Measurements from ENCODE around the gene RGP1.

RGP1 gene

GRCh38 chr9:35732800-35733541 lies 16.1 kb upstream of the RGP1 start:
- peak; percentile 58 to 68 for DNase-seq (ENCODE audit: low read depth in 2 of 2)
- no peak for TF ChIP-seq CTCF (IDR thresholded peaks at IDR 0.05; ENCODE audit: low read depth, low read length)
- H3K4me3 ChIP-seq (replicated peaks in 1 of 2; ENCODE audit: low read depth in 2 of 2, low read length in 2 of 2), result peak overlapping the region; percentile 86 to 87

- DNase-seq (ENCODE audit: low read depth in 2 of 2), result peak in 1 of 2 donors; percentile 52
- no peak overlapping the region for H3K4me3 ChIP-seq (replicated peaks in 1 of 2; ENCODE audit: low read depth in 2 of 2, low read length in 2 of 2)
- no peak for TF ChIP-seq CTCF (IDR thresholded peaks at IDR 0.05; ENCODE audit: low read depth, low read length)
These were observed 15.0 kb upstream of the RGP1 start for GRCh38 chr9:35734096-35734495.

DNA sequence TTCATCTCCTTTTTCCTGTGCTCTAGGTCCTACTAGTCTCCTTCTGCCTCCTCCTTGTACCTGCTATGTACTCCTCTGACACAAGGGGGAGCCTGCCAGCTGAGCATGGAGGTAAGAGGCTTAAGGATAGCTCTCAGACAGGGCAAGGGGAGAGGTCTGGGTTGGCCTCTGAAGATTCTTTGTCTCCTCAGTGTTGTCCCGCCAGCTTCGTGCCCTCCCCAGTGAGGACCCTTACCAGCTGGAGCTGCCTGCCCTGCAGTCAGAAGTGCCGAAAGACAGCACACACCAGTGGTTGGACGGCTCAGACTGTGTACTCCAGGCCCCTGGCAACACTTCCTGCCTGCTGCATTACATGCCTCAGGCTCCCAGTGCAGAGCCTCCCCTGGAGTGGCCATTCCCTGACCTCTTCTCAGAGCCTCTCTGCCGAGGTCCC lies 12.9 kb upstream of the RGP1 start:
- DNase-seq (ENCODE audit: low read depth in 2 of 2), result peak; percentile 88 to 91
- peak; percentile 94 for TF ChIP-seq CTCF (IDR thresholded peaks at IDR 0.05; ENCODE audit: low read depth, low read length)

DNA sequence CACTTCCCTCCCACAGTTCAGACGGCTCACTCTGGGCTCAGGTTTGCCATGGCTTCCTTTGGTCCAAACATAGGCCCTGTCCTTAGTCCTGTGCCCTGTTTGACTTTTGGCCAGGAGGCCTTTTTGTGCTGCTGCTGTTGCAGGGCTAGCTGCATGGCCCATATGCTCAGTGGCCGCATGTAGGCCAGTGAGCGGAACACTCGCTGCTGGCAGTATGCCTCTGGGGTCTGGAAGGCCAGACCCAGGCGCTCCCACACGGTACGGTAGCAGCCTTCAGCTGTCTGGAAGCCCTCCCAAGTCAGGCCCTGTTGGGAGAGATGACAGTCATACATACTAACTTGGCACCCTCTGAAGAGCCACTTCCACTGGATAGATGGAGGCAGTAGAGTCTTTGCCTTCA lies 11.9 kb upstream of the RGP1 start:
- no peak for TF ChIP-seq CTCF (IDR thresholded peaks at IDR 0.05; ENCODE audit: low read depth, low read length)
- H3K4me3 ChIP-seq (replicated peaks in 1 of 2; ENCODE audit: low read depth in 2 of 2, low read length in 2 of 2), result no peak overlapping the region
- DNase-seq (ENCODE audit: low read depth in 2 of 2), result no peak

More for the DNA sequence above, 12.9 kb upstream of the RGP1 start:
- H3K4me3 ChIP-seq (replicated peaks in 1 of 2; ENCODE audit: low read depth in 2 of 2, low read length in 2 of 2), result no peak overlapping the region

DNA sequence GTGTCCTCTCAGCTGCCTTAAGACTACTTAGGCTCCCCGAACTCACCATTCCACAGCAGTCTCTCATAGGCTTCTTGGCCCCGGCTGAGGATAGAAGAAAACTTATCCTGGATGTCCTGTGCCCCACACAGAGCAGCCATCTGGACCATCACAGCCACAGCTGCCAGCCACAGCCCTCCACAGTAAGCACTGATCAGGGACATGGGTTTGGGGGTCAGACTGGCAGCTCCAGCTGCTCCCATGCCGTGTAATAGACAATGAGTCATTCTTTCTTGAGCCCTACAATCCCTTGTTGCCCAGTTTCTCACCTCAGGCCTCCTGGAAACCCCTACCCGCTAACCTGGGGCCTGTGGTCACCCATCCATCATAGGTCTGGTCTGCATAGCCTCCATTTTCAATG lies 10.9 kb upstream of the RGP1 start:
- TF ChIP-seq CTCF (IDR thresholded peaks at IDR 0.05; ENCODE audit: low read depth, low read length), result no peak
- H3K4me3 ChIP-seq (replicated peaks in 1 of 2; ENCODE audit: low read depth in 2 of 2, low read length in 2 of 2), result no peak overlapping the region
- DNase-seq (ENCODE audit: low read depth in 2 of 2), result no peak

DNA sequence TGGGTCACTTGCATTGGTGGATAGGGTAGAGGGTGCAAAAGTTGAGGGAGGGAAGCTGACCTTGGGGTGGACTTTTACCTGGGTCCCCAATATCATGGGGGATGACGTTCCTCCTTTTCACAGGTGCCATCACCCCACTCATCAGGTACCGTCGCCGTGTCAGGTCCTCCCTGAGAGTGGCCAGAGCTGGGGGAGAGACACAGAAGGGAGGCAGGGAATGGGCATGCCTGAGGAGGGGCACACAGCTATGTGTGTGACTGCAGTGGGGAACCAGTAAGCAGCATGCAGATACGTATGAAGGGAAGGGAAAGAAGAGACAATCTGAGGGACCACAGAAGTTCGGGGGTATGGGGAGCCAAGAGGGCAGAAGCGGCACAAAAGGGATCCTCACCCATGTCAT lies 10.2 kb upstream of the RGP1 start:
- TF ChIP-seq CTCF (IDR thresholded peaks at IDR 0.05; ENCODE audit: low read depth, low read length), result no peak
- no peak overlapping the region for H3K4me3 ChIP-seq (replicated peaks in 1 of 2; ENCODE audit: low read depth in 2 of 2, low read length in 2 of 2)
- DNase-seq (ENCODE audit: low read depth in 2 of 2), result no peak

- no peak for DNase-seq (ENCODE audit: low read depth in 2 of 2)
- no peak overlapping the region for H3K4me3 ChIP-seq (replicated peaks in 1 of 2; ENCODE audit: low read depth in 2 of 2, low read length in 2 of 2)
- TF ChIP-seq CTCF (IDR thresholded peaks at IDR 0.05; ENCODE audit: low read depth, low read length), result no peak
These were observed 8.8 kb upstream of the RGP1 start for GRCh38 chr9:35740243-35740642.

Measured in cardiac fibroblast (primary cell).